NCI-H82 (cell line): ENCODE measurements around the gene TRUB1.

Source experiments
- DNase-seq: peaks from one replicate; lab custom pipeline; 2025; lab: John Stamatoyannopoulos, UW

Gene TRUB1

GRCh38 chr10:114975091-114975490 lies 37.1 kb downstream of the TRUB1 start:
- no peak for DNase-seq

GRCh38 chr10:114982989-114983388 lies 45.0 kb downstream of the TRUB1 start:
- DNase-seq = no peak

GRCh38 chr10:114987995-114988394 lies 50.0 kb downstream of the TRUB1 start:
- DNase-seq = no peak

- DNase-seq = peak; percentile 85
Observed at GRCh38 chr10:114990586-114990985, 52.6 kb downstream of the TRUB1 start.

GRCh38 chr10:114990991-114991390 lies 53.0 kb downstream of the TRUB1 start:
- DNase-seq = no peak

GRCh38 chr10:114992189-114992775 lies 54.3 kb downstream of the TRUB1 start:
- DNase-seq = no peak

- no peak for DNase-seq
Observed at GRCh38 chr10:114995468-114996247, 57.7 kb downstream of the TRUB1 start.

GRCh38 chr10:114996542-114996941 lies 58.5 kb downstream of the TRUB1 start:
- DNase-seq = no peak

- peak; percentile 3 for DNase-seq
Observed at GRCh38 chr10:114998993-114999392, 61.0 kb downstream of the TRUB1 start.

- DNase-seq = no peak
Observed at GRCh38 chr10:115001506-115002381, 63.7 kb downstream of the TRUB1 start.

- no peak for DNase-seq
Observed at GRCh38 chr10:115003396-115003795, 65.4 kb downstream of the TRUB1 start.

- DNase-seq = no peak
Observed at GRCh38 chr10:115004236-115004862, 66.4 kb downstream of the TRUB1 start.

GRCh38 chr10:115005771-115006170 lies 67.8 kb downstream of the TRUB1 start:
- DNase-seq = no peak

- DNase-seq = no peak
Observed at GRCh38 chr10:115018185-115018931, 80.4 kb downstream of the TRUB1 start.

- DNase-seq = no peak
Observed at GRCh38 chr10:115020449-115020848, 82.5 kb downstream of the TRUB1 start.

- DNase-seq = no peak
Observed at GRCh38 chr10:115022733-115023132, 84.7 kb downstream of the TRUB1 start.

GRCh38 chr10:115023715-115024114 lies 85.7 kb downstream of the TRUB1 start:
- no peak for DNase-seq

GRCh38 chr10:115024371-115024770 lies 86.4 kb downstream of the TRUB1 start:
- no peak for DNase-seq

- DNase-seq = no peak
Observed at GRCh38 chr10:115026056-115026745, 88.2 kb downstream of the TRUB1 start.

- no peak for DNase-seq
Observed at GRCh38 chr10:115026746-115027140, 88.7 kb downstream of the TRUB1 start.
